GM21390 (cell line): ENCODE measurements around the gene RYR3.

ENCODE experiments used
- ATAC-seq: cut with Tn5 transposase; IDR thresholded peaks from one replicate; pipeline ENCODE4 v1.9.1; 2021; ENCODE audit not compliant: unreplicated experiment

RYR3 gene

DNA sequence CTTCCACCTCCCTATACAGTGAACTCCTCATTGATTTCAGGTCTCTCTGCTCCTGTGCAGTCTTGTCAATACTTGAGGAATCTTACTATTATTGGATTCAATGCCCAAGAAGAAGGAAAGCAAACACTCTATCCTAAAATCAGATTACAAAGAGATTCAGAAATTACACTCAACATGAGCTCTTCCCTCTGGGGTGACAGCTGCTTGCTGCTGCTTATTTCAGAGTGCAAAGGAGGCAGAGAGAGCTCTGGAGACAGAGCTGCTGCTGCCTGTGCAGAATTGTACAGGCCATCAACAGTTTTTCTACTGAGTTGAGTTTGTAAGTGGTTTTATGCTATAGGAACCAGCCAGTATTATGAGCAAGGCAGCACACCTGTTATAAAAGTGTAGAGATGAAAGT lies 7.1 kb downstream of the RYR3 start:
- ATAC-seq, result no peak

DNA sequence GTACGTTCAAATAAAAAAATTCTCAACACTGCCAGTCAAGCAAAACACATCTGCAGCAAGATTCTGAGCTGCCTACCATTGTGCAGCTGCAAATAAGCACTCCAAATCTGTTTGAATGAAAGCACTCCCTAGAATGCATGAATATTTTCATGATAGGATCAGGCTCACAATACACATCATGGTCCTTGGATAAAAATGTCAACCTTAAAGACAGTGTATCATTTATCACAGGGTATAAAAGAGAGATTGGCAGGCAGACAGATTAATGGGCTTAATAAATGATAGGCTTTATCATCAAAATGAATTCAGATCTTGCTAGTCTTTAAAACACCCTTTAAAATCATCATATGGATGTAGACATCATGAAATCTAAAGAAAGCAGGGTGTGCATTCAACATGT lies 9.2 kb downstream of the RYR3 start:
- no peak for ATAC-seq

DNA sequence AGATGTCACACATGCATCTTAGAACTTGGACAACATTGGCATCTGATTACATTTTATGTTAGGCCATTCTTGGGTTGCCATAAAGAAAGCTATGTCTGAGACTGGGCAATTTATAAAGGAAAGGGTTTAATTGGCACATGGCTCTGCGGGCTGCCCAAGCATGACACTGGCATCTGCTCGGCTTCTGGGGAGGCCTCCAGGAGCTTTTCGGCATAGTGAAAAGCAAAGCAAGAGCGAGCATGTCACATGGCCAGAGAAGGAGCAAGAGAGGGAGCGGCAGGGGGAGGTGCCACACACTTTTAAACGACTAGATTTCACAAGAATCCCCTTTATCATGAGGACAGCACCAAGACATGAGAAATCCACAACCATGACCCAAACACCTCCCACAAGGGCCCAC lies 11.3 kb downstream of the RYR3 start:
- no peak for ATAC-seq

DNA sequence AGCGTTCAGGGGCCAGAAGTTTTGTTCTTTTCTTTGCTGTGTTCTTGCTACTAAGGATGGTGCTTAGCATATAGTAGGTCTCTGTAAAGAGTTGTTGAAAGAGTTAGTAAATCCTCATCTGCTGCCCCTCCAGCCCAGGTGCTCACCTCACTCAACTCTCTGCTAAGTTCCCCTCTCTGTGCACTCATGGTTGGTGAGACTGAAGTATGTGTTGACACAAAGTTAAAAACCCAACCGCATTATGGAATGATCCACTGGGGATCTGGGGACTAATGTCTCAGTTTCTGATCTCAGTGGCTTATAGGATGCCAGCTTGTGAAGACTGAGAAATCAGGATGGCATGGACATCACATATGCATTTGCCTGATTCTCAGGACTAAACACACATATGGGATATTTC lies 13.8 kb downstream of the RYR3 start:
- no peak for ATAC-seq

DNA sequence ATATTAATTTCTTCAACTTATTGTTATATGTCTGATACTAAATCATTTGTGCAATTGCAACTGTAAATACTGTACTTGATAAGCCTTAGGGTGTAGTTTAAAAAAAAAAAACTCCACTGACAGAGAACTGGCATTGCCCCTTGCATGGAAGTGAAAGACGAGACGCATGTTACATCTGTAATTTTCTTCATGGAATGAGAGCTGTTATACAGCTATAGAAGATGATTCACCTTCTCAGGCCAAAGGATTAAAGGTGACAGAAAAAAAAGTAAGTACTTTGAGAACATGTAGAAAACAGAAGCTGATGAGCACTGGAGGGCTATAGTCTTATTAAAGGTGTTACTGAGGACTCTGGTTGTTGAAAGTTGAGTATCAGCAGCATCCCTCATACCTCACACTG lies 16.1 kb downstream of the RYR3 start:
- no peak for ATAC-seq

DNA sequence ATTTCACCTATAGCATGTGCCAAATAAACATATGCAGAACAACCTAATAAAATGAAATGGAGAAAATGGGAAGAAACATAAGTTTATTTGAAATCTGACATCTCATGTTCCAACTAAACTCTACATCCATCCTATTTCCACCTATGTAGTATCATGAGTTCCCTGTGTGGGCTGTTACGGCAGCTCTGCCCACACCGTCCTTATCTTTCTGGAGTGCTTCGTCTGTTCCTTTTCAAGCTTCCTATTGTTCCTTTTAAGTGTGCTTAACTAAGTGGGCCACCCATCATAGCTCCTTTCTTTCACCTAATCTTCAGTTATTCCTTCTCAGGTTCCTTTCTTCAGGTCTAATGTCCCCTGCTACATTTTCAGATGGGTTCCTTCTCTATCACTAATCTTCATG lies 17.3 kb downstream of the RYR3 start:
- ATAC-seq, result no peak

DNA sequence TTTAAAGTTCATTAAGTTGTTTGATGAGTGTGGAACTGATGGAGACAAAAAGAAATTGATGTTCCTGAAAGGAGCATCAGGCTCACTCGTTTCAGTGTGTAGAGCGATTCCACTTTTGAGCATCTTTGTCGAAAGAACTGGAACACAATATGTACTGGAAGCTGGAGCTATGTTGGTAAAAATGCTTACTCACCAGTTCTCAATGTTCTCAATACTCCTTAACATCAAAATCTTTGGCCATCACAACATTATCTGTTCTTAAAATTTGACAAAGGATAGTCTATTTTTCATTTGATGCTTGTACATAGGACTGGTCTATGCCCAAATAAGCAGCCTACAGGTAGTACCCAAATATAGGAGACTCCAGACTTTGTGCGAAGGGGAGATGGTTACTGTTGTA lies 18.7 kb downstream of the RYR3 start:
- no peak for ATAC-seq

DNA sequence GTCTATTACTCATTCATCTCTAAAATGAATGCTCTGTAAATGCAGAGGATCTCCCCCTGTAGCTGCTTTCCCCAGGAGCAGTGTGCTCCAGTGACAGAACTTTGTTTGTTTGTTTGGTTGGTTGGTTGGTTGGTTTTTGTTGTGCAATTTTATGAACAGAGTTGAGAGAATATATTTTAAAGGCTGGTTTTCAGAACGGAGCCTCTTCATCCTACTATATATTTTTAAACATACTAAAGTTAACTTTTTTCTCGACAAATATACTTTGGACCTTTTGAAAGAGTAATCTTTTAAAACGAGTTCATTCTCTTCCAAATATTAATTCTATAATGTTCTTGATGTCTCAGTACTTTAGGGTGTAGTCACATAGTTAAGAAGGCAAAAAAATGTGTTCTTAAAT lies 20.2 kb downstream of the RYR3 start:
- ATAC-seq, result no peak

DNA sequence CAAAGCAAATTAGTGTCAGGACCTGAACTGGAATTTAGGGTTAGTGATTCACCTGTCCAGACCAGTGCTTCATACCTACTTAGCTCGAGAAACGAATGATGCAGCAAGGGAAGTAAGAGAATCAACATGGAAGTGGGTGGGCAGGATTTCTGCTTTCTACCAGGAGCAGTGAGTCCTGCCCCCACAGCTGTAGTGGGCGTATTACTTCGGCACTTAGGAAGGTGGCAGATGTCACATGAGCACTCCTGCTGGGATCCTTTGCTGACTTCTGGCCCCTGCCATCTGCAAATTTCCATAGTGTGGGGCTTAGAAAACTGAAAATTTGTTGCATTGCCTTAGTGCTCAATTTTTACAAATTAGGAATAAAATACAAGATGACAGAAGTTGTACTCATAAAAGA lies 31.2 kb downstream of the RYR3 start:
- ATAC-seq, result no peak

DNA sequence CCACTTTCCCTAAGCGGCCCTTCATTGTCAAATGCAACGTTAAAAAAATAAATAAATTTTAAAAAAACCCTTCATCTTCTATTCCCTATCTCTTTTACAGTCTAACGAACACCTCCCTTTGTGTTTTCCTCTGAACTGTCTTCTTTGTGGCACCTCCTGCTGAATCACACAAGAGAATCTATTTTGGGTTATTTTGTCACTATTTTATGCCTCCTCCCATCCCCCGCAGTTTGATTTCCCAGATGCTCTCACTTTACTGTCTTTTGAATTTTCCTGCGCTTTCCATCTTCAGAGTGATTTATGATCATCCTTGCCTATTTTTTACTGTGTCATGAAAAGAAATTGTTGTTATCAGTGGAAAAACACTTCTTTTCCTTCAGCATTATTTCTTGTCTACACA lies 32.5 kb downstream of the RYR3 start:
- no peak for ATAC-seq

DNA sequence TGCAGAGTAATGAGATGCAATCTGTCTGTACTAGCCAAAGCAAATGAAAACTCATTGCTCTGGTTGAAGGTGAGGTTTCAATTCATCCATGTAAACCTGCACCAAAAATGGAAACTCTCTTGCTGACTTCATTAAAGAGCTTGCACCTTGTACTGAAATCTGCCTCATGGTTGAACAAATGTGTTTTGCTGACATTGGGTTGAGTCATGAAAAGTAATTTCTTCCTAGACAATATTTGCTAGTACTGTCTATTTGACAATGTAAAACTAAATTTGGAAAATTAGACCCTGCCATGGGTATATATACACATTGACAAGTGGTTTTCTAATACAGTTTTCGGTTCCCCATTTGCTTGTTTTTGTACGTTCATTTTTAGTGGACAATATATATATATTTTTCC lies 33.3 kb downstream of the RYR3 start:
- ATAC-seq, result no peak

DNA sequence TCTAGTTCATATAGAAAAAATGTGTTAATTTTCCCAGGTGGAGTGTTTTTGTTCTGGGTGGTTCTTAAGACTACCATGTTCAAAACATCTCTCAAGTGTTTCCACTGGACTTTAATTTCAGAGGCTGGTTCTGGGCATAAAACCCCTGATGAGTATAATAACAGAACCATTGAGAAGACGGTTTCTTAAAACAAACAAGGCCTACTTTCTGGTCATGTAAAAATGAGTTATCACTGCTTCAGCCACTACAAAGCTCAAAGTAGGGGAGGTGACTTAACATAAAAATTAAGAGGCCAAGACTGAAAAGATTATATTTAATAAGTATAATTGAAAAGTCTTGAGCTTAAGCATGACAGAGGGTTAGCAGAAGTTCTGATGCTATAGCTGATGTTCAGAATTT lies 33.8 kb downstream of the RYR3 start:
- no peak for ATAC-seq

DNA sequence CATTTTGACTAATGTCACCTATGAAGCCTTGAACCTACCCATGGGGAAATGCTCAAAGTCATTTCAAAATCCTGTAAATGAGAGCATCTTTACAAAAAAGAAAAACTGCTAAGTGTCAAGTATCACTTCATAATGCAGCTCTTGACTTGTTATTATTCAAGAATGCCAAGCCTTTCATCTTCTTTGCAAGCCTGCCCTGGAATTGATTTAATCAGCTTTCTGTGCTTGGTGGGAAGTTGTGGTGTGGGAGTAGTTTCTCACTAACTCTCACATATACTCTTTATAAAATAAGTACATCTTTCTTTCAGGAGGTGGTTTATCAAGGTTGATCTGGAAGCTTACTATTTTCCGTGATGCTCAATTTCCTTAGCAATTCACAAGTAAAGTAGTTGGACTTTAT lies 43.6 kb downstream of the RYR3 start:
- ATAC-seq, result no peak

DNA sequence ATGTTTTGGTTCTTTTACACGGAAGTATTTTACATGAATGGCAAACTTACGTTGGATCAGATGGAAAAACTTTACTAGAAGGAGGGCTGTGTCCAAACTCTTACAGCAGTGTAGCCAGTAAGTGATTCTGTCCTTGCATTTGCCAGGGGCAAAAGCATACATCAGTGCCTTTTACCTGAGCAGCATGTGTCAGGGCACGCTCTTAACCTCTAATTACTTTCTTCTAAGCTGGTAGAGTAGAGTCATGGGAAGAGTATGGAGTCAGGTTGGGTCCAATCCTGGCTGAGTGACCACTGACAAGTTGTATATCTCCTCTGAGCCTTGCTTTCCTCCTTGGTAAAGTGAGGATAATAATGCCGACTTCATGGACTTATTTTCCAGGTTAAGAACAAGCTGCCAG lies 47.1 kb downstream of the RYR3 start:
- ATAC-seq, result no peak

DNA sequence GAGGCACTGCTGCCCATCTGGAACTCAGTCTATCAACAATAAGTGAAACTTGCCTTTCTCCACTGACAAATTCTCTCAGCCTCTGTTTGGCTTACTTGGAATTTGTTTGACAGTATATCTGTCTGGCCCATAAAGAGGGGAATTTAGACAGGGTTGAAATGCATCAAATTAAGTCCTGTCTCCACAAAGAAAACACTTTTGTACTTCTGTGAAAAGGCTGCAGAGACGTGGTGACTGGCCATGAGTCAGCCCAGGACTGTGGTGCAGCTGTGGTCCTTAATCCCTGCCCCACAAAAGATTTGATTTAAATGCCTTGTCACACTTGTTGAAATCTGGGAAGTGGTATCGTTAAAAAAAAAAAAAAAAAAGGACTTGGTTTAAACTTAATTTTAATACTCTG lies 47.5 kb downstream of the RYR3 start:
- no peak for ATAC-seq

DNA sequence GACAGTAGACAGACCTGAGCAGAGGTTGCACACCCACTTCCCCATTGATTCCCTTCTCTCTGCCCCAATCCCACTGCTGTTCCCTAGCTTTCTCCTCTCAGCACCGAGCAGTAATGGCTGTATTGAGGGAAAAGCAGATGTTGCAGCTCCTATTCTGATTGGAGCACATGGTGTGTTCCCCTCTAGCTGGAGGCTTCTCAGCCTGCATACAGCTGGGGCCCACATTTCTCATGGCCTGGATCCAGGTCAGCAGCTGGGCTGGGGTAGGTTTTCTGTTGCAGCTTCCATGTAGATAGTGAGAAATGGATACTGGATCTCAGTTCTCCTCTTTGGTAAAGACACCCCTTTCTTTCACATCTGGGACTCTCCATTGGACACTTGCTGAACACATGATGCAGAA lies 50.1 kb downstream of the RYR3 start:
- no peak for ATAC-seq

DNA sequence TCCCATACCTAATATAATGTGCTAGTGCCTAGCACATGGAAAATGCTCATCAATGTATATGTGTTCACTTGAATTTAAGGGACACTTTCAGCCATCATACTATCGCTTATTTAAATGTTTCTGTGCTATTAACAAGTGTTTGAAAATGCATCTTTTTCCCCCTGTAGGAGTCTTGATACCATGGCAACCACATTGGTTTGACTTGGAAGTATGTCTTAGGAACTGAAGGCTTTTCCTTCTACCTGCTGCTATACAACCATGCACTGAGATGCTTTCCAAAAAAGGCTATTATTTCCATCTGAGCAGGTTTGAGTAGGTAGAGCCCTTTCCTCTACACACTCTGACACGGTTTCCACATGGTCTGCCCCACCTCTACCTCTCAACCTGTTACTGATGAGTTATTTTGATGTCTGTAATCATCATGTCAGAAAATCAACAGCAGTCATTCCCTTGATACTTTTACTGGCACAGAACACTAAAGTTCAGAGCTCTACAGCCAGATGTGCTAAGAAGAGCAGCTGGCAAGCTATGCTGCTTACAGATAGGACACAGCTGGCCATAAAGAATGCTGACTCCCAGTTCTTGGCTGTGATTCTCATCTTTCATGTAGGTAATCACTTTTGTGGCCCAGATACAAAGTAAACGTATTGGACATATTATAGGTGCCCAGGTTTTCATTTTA lies 59.3 kb downstream of the RYR3 start:
- no peak for ATAC-seq

DNA sequence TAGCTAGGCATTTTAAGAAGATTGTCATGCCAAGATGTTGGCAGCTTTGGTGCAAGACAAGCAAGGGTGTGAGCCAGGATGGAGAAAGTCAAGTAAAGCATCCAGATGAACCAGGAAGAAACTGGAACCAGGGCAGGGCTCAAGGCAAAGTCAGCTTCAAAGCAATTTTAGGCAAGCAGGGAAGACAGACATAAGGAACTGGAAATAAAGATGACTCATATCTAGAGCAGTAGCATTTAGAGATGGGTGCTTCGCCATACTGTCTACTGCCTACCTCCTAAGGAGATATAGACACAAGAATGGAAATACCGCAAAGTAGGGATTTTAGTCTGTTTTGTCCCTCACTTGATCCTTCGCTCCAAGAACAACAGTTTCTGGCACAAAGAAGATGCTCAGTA lies 59.9 kb downstream of the RYR3 start:
- ATAC-seq, result no peak

DNA sequence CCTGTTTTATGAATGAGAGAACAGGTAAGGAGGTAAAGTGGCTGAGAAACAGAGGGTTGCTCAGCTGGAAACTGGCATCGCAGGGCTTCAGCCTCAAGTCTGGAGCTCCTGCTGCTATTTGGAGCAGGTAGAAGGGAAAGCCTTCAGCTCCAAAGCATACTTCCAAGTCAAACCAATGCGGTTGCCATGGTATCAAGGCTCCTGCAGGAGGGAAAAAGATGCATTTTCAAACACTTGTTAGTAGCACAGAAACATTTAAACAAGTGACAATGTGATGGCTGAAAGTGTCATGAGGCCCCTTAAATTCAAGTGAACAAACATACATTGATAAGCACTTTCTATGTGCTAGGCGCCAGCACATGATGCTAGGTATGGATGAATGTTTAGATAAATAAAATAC lies 60.4 kb downstream of the RYR3 start:
- no peak for ATAC-seq

DNA sequence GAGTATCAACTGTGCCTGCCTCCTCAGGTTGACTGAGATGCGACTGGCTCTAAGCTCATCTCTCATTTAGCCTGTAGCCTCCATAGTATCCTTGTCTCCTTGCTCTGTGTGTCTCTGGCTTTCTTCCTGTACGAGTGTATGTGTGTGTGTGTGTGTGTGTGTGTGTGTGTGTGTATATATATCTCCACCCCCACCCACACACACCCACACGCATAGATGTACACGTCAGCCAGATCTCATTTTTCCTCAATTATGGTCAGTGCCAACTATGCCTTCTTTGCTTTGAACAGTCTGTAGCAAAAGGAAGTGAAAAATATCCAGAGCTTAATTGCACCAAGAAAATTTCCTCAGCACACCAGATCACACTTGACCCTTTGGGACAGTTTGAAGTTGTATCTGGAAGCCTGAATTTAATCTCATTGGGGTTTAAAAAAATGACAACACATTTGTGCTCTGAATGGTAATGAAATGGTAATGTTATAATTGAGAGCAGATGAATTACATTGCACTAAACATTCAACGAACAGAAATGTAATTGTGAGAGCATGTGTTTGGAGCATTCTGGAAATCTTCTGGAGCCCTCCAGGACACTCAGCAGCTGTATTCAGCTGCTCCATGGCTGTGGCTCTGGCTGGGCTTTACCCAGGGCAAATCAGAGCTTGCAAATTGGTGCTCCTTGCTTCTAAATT lies 63.6 kb downstream of the RYR3 start:
- ATAC-seq, result no peak

DNA sequence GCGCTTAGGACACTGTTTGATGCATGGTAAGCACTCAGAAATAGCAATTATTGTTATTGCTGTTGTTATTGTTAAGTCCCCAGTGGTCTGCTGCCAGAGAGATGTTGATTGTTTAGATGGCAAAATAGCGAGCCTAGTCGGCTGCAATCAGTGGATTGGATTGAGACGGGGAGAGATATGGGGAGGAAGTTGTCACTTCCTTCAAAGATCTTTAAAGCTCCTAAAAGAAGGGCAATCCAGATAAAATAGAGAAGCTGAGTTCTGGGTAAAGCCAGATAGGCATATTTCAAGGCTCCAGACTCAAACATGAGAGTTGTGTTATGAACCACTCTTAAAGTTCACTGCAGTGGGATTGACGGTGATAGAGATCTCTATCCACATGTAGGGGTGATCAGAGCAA lies 64.5 kb downstream of the RYR3 start:
- ATAC-seq, result no peak

DNA sequence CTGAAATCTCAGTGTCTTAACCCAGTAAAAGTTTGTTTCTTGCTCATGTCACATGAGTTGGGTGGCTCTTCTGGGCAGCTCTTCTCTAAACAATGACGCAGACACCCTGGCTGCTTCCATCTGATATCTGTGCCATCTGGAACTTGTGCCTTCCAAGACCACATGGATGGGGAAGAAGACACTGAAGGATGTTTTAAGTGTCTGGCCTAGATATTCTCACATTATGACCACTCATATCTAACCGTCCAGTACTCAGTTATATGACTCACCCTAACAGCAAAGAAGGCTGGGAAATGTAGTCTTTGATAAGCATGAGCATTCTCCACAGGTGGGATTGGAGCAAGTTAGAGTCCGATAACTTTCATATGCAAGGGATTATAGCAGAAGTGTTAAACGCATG lies 66.4 kb downstream of the RYR3 start:
- no peak for ATAC-seq

DNA sequence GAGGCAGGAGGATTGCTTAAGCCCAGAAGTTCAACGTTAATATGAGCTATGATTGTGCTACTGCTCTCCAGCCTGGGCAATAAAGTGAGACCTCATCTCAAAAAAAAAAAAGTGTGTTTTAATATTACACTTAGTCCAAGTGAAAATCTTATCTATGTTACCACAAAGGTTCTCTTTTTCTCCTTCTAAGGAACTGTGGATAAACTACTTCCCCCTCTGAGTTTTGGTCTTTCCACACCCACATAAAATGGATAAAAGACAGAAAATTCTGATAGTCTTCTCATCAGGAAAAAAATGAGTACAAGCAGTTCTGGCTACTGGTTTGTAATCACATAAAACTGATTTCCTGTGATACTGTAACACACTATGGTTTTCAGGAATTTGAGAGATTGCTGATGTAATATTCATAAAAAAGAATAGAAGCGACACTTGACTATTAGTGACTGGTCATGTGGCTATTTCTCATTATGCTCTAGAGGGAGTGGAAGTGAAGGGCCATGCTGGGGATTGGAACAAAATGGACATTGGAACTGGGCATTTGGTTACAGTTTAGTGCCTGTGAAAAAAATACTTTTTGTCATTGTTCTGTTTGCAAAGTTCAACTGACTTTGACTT lies 68.2 kb downstream of the RYR3 start:
- no peak for ATAC-seq
